IMR-90 (cell line): ENCODE data around the gene ZSCAN5B.

Experiments used
- BHLHE40 ChIP-seq: fragments of 150-350 bp; IDR thresholded peaks from 2 replicates; pipeline ENCODE4 v1.6.1; 2016; ENCODE audit warnings: mild to moderate bottlenecking, low read depth, low read length
- CEBPB ChIP-seq: IDR thresholded peaks from 2 replicates; pipeline ENCODE4 v1.6.1; 2012; ENCODE audit warnings: low read depth, low read length, improper control_type of control experiment
- CTCF ChIP-seq: conservative IDR thresholded peaks from 2 replicates; pipeline ENCODE4 v1.5.1; 2012; ENCODE audit warnings: mild to moderate bottlenecking, low read depth, low read length, improper control_type of control experiment
- FOS ChIP-seq: fragments of 150-350 bp; IDR thresholded peaks from 2 replicates; pipeline ENCODE4 v1.6.1; 2016; ENCODE audit warnings: low read depth, low read length
- MAZ ChIP-seq: IDR thresholded peaks from 2 replicates; pipeline ENCODE4 v1.6.1; 2012; ENCODE audit warnings: low read depth, mild to moderate bottlenecking, low read length, improper control_type of control experiment, moderate library complexity, borderline replicate concordance
- POLR2A ChIP-seq: IDR thresholded peaks from 2 replicates; pipeline ENCODE4 v1.6.1; 2012; ENCODE audit warnings: mild to moderate bottlenecking, low read depth, low read length
- RAD21 ChIP-seq: IDR thresholded peaks from 2 replicates; pipeline ENCODE4 v1.6.1; 2012; ENCODE audit warnings: low read length, improper control_type of control experiment
- RFX5 ChIP-seq: IDR thresholded peaks from 2 replicates; pipeline ENCODE4 v1.8.0; 2012; ENCODE audit warnings: low read depth, mild to moderate bottlenecking, low read length, moderate library complexity
- SMC3 ChIP-seq: fragments of 150-350 bp; IDR thresholded peaks from 2 replicates; pipeline ENCODE4 v1.6.1; 2016; ENCODE audit warnings: low read depth, mild to moderate bottlenecking, antibody characterized with exemption, low read length, moderate library complexity
- USF2 ChIP-seq: fragments of 150-350 bp; IDR thresholded peaks from 2 replicates; pipeline ENCODE4 v1.6.1; 2017; ENCODE audit warnings: mild to moderate bottlenecking, antibody characterized with exemption, low read length, low read depth
- TF ChIP-seq, protein P1 (sequence below): fragments of 150-350 bp; IDR thresholded peaks from 2 replicates; pipeline ENCODE4 v1.6.1; 2016; ENCODE audit warnings: low read depth, mild to moderate bottlenecking, low read length, moderate library complexity, borderline replicate concordance

GRCh38 chr19:56144831-56145230, 52.8 kb downstream of the ZSCAN5B start:
- TF ChIP-seq POLR2A = no peak
- TF ChIP-seq CTCF = no peak
- no peak for TF ChIP-seq RAD21
- TF ChIP-seq CEBPB = no peak
- no peak for TF ChIP-seq FOS
- TF ChIP-seq RFX5 = no peak
- TF ChIP-seq, protein P1, sequence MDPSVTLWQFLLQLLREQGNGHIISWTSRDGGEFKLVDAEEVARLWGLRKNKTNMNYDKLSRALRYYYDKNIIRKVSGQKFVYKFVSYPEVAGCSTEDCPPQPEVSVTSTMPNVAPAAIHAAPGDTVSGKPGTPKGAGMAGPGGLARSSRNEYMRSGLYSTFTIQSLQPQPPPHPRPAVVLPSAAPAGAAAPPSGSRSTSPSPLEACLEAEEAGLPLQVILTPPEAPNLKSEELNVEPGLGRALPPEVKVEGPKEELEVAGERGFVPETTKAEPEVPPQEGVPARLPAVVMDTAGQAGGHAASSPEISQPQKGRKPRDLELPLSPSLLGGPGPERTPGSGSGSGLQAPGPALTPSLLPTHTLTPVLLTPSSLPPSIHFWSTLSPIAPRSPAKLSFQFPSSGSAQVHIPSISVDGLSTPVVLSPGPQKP = no peak
- no peak for TF ChIP-seq MAZ
- TF ChIP-seq USF2 = no peak
- no peak for TF ChIP-seq BHLHE40
- no peak for TF ChIP-seq SMC3
